Brain microvascular endothelial cell (primary cell): Measurements from ENCODE around the gene STAC.

Experiments
- DNase-seq: peaks from one replicate; pipeline ENCODE4 v3.0.0-alpha.2; 2020
- H3K27ac ChIP-seq: fragments of 250-450 bp; sonication (Bioruptor Pico); 2 replicates; pipeline ENCODE4 v1.5.1; 2020; ENCODE audit warnings: mild to moderate bottlenecking, moderate library complexity
- H3K27me3 ChIP-seq: fragments of 250-450 bp; sonication (Bioruptor Pico); replicated peaks from 2 replicates; pipeline ENCODE4 v1.5.1; 2020; ENCODE audit warnings: mild to moderate bottlenecking
- H3K36me3 ChIP-seq: fragments of 250-450 bp; sonication (Bioruptor Pico); replicated peaks from 2 replicates; pipeline ENCODE4 v1.5.1; 2020; ENCODE audit warnings: mild to moderate bottlenecking
- H3K4me3 ChIP-seq: 2 replicates; pipeline ENCODE4 v1.5.1; 2011; ENCODE audit warnings: low read depth, mild to moderate bottlenecking, control low read depth, low read length, moderate library complexity
- in situ Hi-C: cut with HindIII; loops from 2 replicates; pipeline ENCODE4 v1.10.0; 2017; ENCODE audit warnings: low sequenced_read_pairs, low pct_ligation_motif_present
- TF ChIP-seq, protein P1 (sequence below): IDR thresholded peaks from 2 replicates; pipeline ENCODE4 v1.5.1; 2011; ENCODE audit warnings: low read depth, mild to moderate bottlenecking, moderate library complexity, low read length, control low read depth, inconsistent platforms; ENCODE audit errors: missing control alignments

Gene STAC

DNA sequence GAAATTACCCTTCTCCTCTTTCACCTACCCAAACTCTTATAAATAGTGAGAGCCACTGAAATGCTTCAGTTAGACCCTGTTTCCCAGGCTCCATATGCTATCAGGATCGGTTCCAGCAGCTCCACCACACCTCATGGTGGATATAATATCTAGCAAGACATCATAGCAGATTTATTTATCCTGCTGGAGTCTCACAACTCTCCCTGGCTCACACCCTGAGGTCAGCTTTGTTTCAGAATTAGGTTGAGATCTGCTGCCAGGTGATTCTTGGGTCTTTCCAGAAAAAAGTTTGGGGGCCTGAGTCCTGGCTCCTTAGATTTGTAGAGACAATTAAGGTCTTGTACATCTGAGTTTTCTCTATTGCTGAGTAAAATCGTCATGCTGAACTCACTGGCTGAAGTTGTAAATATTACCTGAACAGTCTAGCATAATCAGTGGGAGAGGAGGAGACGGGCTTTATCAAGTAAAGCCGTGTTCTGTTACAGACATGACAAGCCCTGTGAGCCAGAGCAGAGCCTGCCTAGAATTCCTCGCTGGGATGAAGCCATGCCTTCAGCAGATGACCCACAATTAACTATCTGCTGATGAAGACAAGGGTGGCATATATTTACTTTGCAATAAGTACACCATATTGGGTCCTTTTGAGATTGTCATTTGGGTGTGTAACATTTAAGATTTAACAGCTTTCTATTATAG is 131.6 kb downstream of the STAC start:
- TF ChIP-seq, protein P1, sequence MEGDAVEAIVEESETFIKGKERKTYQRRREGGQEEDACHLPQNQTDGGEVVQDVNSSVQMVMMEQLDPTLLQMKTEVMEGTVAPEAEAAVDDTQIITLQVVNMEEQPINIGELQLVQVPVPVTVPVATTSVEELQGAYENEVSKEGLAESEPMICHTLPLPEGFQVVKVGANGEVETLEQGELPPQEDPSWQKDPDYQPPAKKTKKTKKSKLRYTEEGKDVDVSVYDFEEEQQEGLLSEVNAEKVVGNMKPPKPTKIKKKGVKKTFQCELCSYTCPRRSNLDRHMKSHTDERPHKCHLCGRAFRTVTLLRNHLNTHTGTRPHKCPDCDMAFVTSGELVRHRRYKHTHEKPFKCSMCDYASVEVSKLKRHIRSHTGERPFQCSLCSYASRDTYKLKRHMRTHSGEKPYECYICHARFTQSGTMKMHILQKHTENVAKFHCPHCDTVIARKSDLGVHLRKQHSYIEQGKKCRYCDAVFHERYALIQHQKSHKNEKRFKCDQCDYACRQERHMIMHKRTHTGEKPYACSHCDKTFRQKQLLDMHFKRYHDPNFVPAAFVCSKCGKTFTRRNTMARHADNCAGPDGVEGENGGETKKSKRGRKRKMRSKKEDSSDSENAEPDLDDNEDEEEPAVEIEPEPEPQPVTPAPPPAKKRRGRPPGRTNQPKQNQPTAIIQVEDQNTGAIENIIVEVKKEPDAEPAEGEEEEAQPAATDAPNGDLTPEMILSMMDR: no peak
- no peak overlapping the region for H3K27ac ChIP-seq
- H3K36me3 ChIP-seq: no peaks in the 10 kb centered on the region
- DNase-seq: no peak
- no peak overlapping the region for H3K4me3 ChIP-seq
- H3K27me3 ChIP-seq: no peaks in the 10 kb centered on the region
- in situ Hi-C loops: no loop called here

DNA sequence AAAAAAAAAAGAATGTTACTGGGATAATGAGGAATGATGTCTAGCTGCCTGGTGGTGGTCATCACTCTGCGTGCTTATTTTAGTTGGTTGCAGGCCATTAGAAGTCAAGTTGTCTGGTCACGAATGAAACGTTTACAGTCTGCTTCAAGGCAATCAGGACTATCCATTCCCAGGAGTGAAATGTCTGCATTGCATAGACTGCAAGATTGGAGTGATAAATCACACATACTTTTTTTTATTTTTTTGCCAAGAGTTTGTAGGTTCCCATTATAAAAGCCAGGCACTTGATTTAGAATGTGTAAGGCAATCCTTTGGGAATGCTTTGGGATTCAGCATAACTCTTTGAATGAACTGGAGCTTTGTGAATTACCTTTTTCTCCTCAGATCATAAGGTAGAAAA is 132.3 kb downstream of the STAC start:
- DNase-seq: no peak
- H3K27ac ChIP-seq: no peak overlapping the region
- no peaks in the 10 kb centered on the region for H3K27me3 ChIP-seq
- in situ Hi-C loops: no loop called here
- no peaks in the 10 kb centered on the region for H3K36me3 ChIP-seq
- TF ChIP-seq, protein P1: no peak
- H3K4me3 ChIP-seq: no peak overlapping the region

- DNase-seq: no peak
- TF ChIP-seq, protein P1: no peak
- Histone ChIP-seq H3K36me3 (no peaks in the 10 kb centered on the region), H3K27me3 (no peaks in the 10 kb centered on the region), H3K27ac (no peak overlapping the region), H3K4me3 (no peak overlapping the region)
- in situ Hi-C loops: no loop called here
Observed at GRCh38 chr3:36514171-36514570, 133.9 kb downstream of the STAC start.

DNA sequence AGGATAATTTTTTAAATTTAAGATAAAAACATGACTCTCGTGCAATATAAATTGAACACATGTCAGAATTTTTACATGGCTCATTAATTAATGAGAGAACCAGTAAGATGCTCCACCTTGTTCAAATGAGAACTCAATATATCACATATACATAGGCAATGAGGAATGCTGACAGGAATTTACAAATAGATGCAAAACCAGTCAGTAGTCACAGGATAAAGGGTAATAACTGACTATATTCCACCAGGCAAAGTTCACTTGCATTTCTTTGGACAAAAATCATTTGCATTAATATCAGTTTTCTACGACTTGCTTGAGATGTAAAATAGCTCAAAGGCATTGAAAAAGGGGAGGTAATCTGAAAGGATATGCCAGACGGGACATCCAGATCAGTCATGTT is 139.4 kb downstream of the STAC start:
- no peak overlapping the region for H3K4me3 ChIP-seq
- H3K27ac ChIP-seq: no peak overlapping the region
- H3K27me3 ChIP-seq: no peaks in the 10 kb centered on the region
- in situ Hi-C loops: no loop called here
- DNase-seq: no peak
- TF ChIP-seq, protein P1: no peak
- H3K36me3 ChIP-seq: no peaks in the 10 kb centered on the region

GRCh38 chr3:36520241-36521006 is 140.1 kb downstream of the STAC start:
- Histone ChIP-seq H3K36me3 (no peaks in the 10 kb centered on the region), H3K4me3 (no peak overlapping the region), H3K27me3 (no peaks in the 10 kb centered on the region), H3K27ac (no peak overlapping the region)
- in situ Hi-C loops: no loop called here
- no peak for DNase-seq
- TF ChIP-seq, protein P1: no peak

- H3K27ac ChIP-seq: no peak overlapping the region
- no peaks in the 10 kb centered on the region for H3K36me3 ChIP-seq
- DNase-seq: no peak
- no peak overlapping the region for H3K4me3 ChIP-seq
- H3K27me3 ChIP-seq: no peaks in the 10 kb centered on the region
- in situ Hi-C loops: no loop called here
- TF ChIP-seq, protein P1: no peak
Observed at GRCh38 chr3:36521007-36521379, 140.7 kb downstream of the STAC start.
